MM.1S (cell line): Measurements from ENCODE around the gene FAT4.

Experiments
- EZH2 ChIP-seq: fragments of 300-600 bp; sonication (generic); optimal IDR thresholded peaks from 2 replicates; pipeline ENCODE3; 2017; ENCODE audit warnings: low read depth, mild to moderate bottlenecking, antibody characterized with exemption, low read length, mixed read lengths
- EZH2phosphoT487 ChIP-seq: fragments of 300-600 bp; sonication (generic); IDR thresholded peaks from 2 replicates; pipeline ENCODE4 v1.6.1; 2018; ENCODE audit warnings: antibody characterized with exemption, low read length
- TF ChIP-seq, protein P1 (sequence below): fragments of 300-600 bp; sonication (generic); IDR thresholded peaks from 2 replicates; pipeline ENCODE4 v1.5.1; 2016; ENCODE audit warnings: antibody characterized with exemption, low read length, mixed read lengths

DNA sequence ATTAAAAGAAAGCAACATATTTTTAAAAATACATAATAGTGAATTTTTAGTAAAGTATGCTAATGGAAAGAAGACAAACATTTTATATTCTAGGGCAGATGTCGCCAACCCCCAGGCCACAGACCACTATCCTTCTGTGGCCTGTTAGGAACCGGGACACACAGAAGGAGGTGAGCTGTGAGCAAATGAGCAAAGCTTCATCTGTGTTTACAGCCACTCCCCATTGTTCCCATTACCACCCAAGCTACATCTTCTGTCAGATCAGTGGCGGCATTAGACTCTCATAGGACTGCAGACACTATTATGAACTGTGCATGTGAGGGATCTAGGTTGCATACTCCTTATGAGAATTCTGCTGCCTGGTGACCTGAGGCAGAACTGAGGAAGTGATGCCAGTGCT lies 37.0 kb upstream of the FAT4 start:
- TF ChIP-seq, protein P1, sequence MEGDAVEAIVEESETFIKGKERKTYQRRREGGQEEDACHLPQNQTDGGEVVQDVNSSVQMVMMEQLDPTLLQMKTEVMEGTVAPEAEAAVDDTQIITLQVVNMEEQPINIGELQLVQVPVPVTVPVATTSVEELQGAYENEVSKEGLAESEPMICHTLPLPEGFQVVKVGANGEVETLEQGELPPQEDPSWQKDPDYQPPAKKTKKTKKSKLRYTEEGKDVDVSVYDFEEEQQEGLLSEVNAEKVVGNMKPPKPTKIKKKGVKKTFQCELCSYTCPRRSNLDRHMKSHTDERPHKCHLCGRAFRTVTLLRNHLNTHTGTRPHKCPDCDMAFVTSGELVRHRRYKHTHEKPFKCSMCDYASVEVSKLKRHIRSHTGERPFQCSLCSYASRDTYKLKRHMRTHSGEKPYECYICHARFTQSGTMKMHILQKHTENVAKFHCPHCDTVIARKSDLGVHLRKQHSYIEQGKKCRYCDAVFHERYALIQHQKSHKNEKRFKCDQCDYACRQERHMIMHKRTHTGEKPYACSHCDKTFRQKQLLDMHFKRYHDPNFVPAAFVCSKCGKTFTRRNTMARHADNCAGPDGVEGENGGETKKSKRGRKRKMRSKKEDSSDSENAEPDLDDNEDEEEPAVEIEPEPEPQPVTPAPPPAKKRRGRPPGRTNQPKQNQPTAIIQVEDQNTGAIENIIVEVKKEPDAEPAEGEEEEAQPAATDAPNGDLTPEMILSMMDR, result no peak
- TF ChIP-seq EZH2phosphoT487 (no peak), EZH2 (no peak)
